ENCODE data around the gene PALM. TPM values are rescaled to one million over a fixed set of nuclear protein-coding genes. Genes with fewer than 3 reads are reported as not detected.

The PALM gene
- total and polyA plus RNA-seq, 9 of the 15 experiments (the other 6 are each of a cell fraction or from before 2014, with no cell fraction given): 0.04 to 6.6 (median 1.7) TPM

GRCh38 chr19:662207-662961 is 46.4 kb upstream of the PALM start (continued):
- TF ChIP-seq ATF1 (CRISPR knock-in tag; IDR thresholded peaks at IDR 0.05): no peak
- peak; percentile 40; the same call in 1 of the 2 replicates for TF ChIP-seq ATF1 (tag; IDR thresholded peaks at IDR 0.05)
- TF ChIP-seq ATF2 (CRISPR knock-in tag; IDR thresholded peaks at IDR 0.05): no peak; the same call in 1 of the 2 replicates
- TF ChIP-seq MYC (IDR thresholded peaks at IDR 0.05; ENCODE audit: low read depth, low read length): peak; percentile 95
- no peak for TF ChIP-seq MYC (CRISPR knock-in tag; IDR thresholded peaks at IDR 0.05; ENCODE audit: borderline replicate concordance, low read depth)
- no peak for TF ChIP-seq NCOA6 (IDR thresholded peaks at IDR 0.05)
- 0 out of 2 replicates have a peak, but pooled peaks have one; percentile 18 for TF ChIP-seq ESRRA (IDR thresholded peaks at IDR 0.05; ENCODE audit: borderline replicate concordance, low read depth)
- TF ChIP-seq NR3C1 (CRISPR knock-in tag; IDR thresholded peaks at IDR 0.05): peak; percentile 9; the same call in 1 of the 2 replicates
- peak; percentile 73 for TF ChIP-seq PRPF4 (IDR thresholded peaks at IDR 0.05; ENCODE audit: insufficient read depth, low read depth, low read length, poor library complexity, severe bottlenecking)
- no peak for TF ChIP-seq ZNF23 (CRISPR knock-in tag; IDR thresholded peaks at IDR 0.05)
- 0 out of 2 replicates have a peak, but pooled peaks have one; percentile 12 for TF ChIP-seq JUND (IDR thresholded peaks at IDR 0.05; ENCODE audit: borderline replicate concordance, low read depth, low read length)
- no peak; the same call in 2 of the 3 replicates for TF ChIP-seq JUND (tag; IDR thresholded peaks at IDR 0.05; ENCODE audit: borderline replicate concordance, low read depth, low read length)
- TF ChIP-seq FOXK2 (conservative IDR thresholded peaks at IDR 0.05 in 1 of 2, IDR thresholded peaks at IDR 0.05 in 1 of 2; ENCODE audit: low read depth in 2 of 2): peak in 1 of 2 experiments; percentile 62; a peak in 1 of 4 replicates
- peak; percentile 62 for TF ChIP-seq ZFX (CRISPR knock-in tag; IDR thresholded peaks at IDR 0.05)
- TF ChIP-seq TCF3 (CRISPR knock-in tag; IDR thresholded peaks at IDR 0.05): no peak
- peak; percentile 84 for TF ChIP-seq MGA (IDR thresholded peaks at IDR 0.05)

All from K562 (cell line).